ENCODE results near the gene PDHB.

PDHB gene

GRCh38 chr3:58433400-58434167, at the start of gene PDHB:
Gene PDHB (minus strand): TSS chr3:58433832. CDS start chr3:58433809, 23 bp downstream.
- peak; percentile 75 to 84 for DNase-seq (ENCODE audit: extremely low read depth in 1 of 2, low read depth in 1 of 2)

- DNase-seq (ENCODE audit: extremely low read depth in 1 of 2, low read depth in 1 of 2), result no peak
These were observed 49.4 kb upstream of the PDHB start for GRCh38 chr3:58482917-58483636.

GRCh38 chr3:58480309-58480708, 46.7 kb upstream of the PDHB start:
- no peak for DNase-seq (ENCODE audit: extremely low read depth in 1 of 2, low read depth in 1 of 2)

- DNase-seq (ENCODE audit: extremely low read depth in 1 of 2, low read depth in 1 of 2), result no peak
These were observed 45.1 kb upstream of the PDHB start for GRCh38 chr3:58478781-58479180.

- no peak for DNase-seq (ENCODE audit: extremely low read depth in 1 of 2, low read depth in 1 of 2)
These were observed 41.4 kb upstream of the PDHB start for GRCh38 chr3:58474967-58475578.

- DNase-seq (ENCODE audit: extremely low read depth in 1 of 2, low read depth in 1 of 2), result no peak
These were observed 40.8 kb upstream of the PDHB start for GRCh38 chr3:58474348-58474911.

GRCh38 chr3:58473275-58473674, 39.6 kb upstream of the PDHB start:
- no peak for DNase-seq (ENCODE audit: extremely low read depth in 1 of 2, low read depth in 1 of 2)

GRCh38 chr3:58471025-58471887, 37.6 kb upstream of the PDHB start:
- no peak for DNase-seq (ENCODE audit: extremely low read depth in 1 of 2, low read depth in 1 of 2)

- DNase-seq (ENCODE audit: extremely low read depth in 1 of 2, low read depth in 1 of 2), result no peak
These were observed 36.9 kb upstream of the PDHB start for GRCh38 chr3:58470363-58471024.

- no peak for DNase-seq (ENCODE audit: extremely low read depth in 1 of 2, low read depth in 1 of 2)
These were observed 35.5 kb upstream of the PDHB start for GRCh38 chr3:58469096-58469495.

- no peak for DNase-seq (ENCODE audit: extremely low read depth in 1 of 2, low read depth in 1 of 2)
These were observed 33.4 kb upstream of the PDHB start for GRCh38 chr3:58466899-58467563.

GRCh38 chr3:58464866-58465265, 31.2 kb upstream of the PDHB start:
- no peak for DNase-seq (ENCODE audit: extremely low read depth in 1 of 2, low read depth in 1 of 2)

- DNase-seq (ENCODE audit: extremely low read depth in 1 of 2, low read depth in 1 of 2), result no peak
These were observed 30.3 kb upstream of the PDHB start for GRCh38 chr3:58463942-58464271.

- peak; percentile 32 to 58 for DNase-seq (ENCODE audit: extremely low read depth in 1 of 2, low read depth in 1 of 2)
These were observed 29.7 kb upstream of the PDHB start for GRCh38 chr3:58463181-58463941.

GRCh38 chr3:58462829-58463180, 29.2 kb upstream of the PDHB start:
- DNase-seq (ENCODE audit: extremely low read depth in 1 of 2, low read depth in 1 of 2), result no peak

- no peak for DNase-seq (ENCODE audit: extremely low read depth in 1 of 2, low read depth in 1 of 2)
These were observed 25.5 kb upstream of the PDHB start for GRCh38 chr3:58459160-58459559.

GRCh38 chr3:58452176-58452575, 18.5 kb upstream of the PDHB start:
- no peak for DNase-seq (ENCODE audit: extremely low read depth in 1 of 2, low read depth in 1 of 2)

GRCh38 chr3:58441514-58442450, 8.2 kb upstream of the PDHB start:
- DNase-seq (ENCODE audit: extremely low read depth in 1 of 2, low read depth in 1 of 2), result no peak
